B cell (primary cell): ENCODE data around the gene CYP27A1. TPM values are rescaled to one million over a fixed set of nuclear protein-coding genes. Genes with fewer than 3 reads are reported as not detected.

Source experiments
- ATAC-seq: fragments of 200-7000 bp; cut with Tn5 transposase; one replicate; pipeline ENCODE4 v1.10.0; 2021; ENCODE audit warnings: low read depth, mild to moderate bottlenecking, moderate number of reproducible peaks, moderate library complexity
- CTCF ChIA-PET: fragments of 350-600 bp; sonication (Branson Sonifier 250); formaldehyde crosslinking; loops from one replicate; lab custom pipeline; 2021; ENCODE audit warnings: antibody characterized with exemption, inconsistent platforms; lab: Charles Lee
- POLR2A ChIA-PET: fragments of 350-600 bp; sonication (Branson Sonifier 250); formaldehyde crosslinking; loops from one replicate; lab custom pipeline; 2021; ENCODE audit warnings: antibody characterized with exemption; lab: Charles Lee
- DNase-seq: peaks from one replicate; pipeline ENCODE4 v3.0.0; 2013
- H2AFZ ChIP-seq: 2 replicates; pipeline ENCODE4 v1.6.1; 2012; ENCODE audit warnings: mild to moderate bottlenecking, low read depth, low read length; ENCODE audit not compliant: insufficient read depth, poor library complexity, severe bottlenecking
- H3K27ac ChIP-seq, 2 donors: 1 replicate in 1 of 2; 2 replicates in 1 of 2; pipeline ENCODE4 v1.5.1; 2012 to 2013; ENCODE audit warnings: low read length in 2 of 2, mild to moderate bottlenecking in 2 of 2, moderate library complexity in 1 of 2
- H3K27me3 ChIP-seq, 4 experiments: fragments of 200-600 bp in 1 of 4; sonication (generic) in 1 of 4; replicated peaks in 1 of 4; 1 replicate in 2 of 4; 2 replicates in 2 of 4; pipeline versions ENCODE4 v1.6.1 to v1.7.0; 2013 to 2016; ENCODE audit warnings: low read length in 3 of 4, mild to moderate bottlenecking in 2 of 4, mixed read lengths in 1 of 4, moderate library complexity in 1 of 4; ENCODE audit not compliant: insufficient read depth in 4 of 4, control insufficient read depth in 3 of 4; ENCODE audit errors: control extremely low read depth in 1 of 4
- H3K36me3 ChIP-seq, 2 experiments: replicated peaks in 1 of 2; 1 replicate in 1 of 2; 2 replicates in 1 of 2; pipeline versions ENCODE4 v1.6.1 to v1.7.1; 2013; ENCODE audit warnings: low read length in 1 of 2; ENCODE audit not compliant: insufficient read depth in 2 of 2, control insufficient read depth in 1 of 2; ENCODE audit errors: control extremely low read depth in 1 of 2, extremely low read depth in 1 of 2
- H3K4me1 ChIP-seq, 2 donors: fragments of 200-600 bp in 1 of 2; sonication (generic) in 1 of 2; 1 replicate in 1 of 2; 2 replicates in 1 of 2; pipeline versions ENCODE4 v1.5.1 to v1.6.1; 2013 to 2017; ENCODE audit warnings: low read length in 2 of 2; ENCODE audit not compliant: control insufficient read depth in 2 of 2, insufficient read depth in 2 of 2
- H3K4me2 ChIP-seq: replicated peaks from 2 replicates; pipeline ENCODE3; 2012; ENCODE audit warnings: mild to moderate bottlenecking, low read depth, low read length; ENCODE audit not compliant: poor library complexity, severe bottlenecking
- H3K4me3 ChIP-seq, 5 experiments: fragments of 200-600 bp in 1 of 5; sonication (generic) in 1 of 5; 1 replicate in 3 of 5; 2 replicates in 2 of 5; pipeline versions ENCODE4 v1.5.1 to v1.7.0; 2011 to 2016; ENCODE audit warnings: low read length in 4 of 5, mild to moderate bottlenecking in 4 of 5, low read depth in 2 of 5, control low read depth in 1 of 5, moderate library complexity in 1 of 5; ENCODE audit not compliant: insufficient read depth in 1 of 5; ENCODE audit errors: control extremely low read depth in 1 of 5, extremely low read depth in 1 of 5
- H3K79me2 ChIP-seq: fragments of 200-600 bp; sonication (generic); one replicate; pipeline ENCODE4 v1.6.0; 2016; ENCODE audit warnings: low read length; ENCODE audit not compliant: control insufficient read depth, insufficient read depth
- H3K9ac ChIP-seq: fragments of 200-600 bp; sonication (generic); 2 replicates; pipeline ENCODE4 v1.6.1; 2017; ENCODE audit warnings: mild to moderate bottlenecking, low read length, moderate library complexity
- H3K9me3 ChIP-seq, 3 donors: one replicate each; pipeline versions ENCODE4 v1.6.1 to v1.7.1; 2013; ENCODE audit warnings: low read length in 2 of 3; ENCODE audit not compliant: control insufficient read depth in 2 of 3, insufficient read depth in 1 of 3; ENCODE audit errors: control extremely low read depth in 1 of 3
- H4K20me1 ChIP-seq: 2 replicates; pipeline ENCODE4 v1.6.0; 2012; ENCODE audit warnings: mild to moderate bottlenecking, low read length; ENCODE audit not compliant: insufficient read depth, control insufficient read depth, poor library complexity, severe bottlenecking
- H3K27ac Mint-ChIP-seq: one replicate; pipeline ENCODE4 v1.8.0; 2021; ENCODE audit warnings: mixed read lengths
- H3K27me3 Mint-ChIP-seq: one replicate; pipeline ENCODE4 v1.8.0; 2021; ENCODE audit warnings: mixed read lengths
- H3K4me1 Mint-ChIP-seq: one replicate; pipeline ENCODE4 v1.8.0; 2021; ENCODE audit warnings: mixed read lengths
- H3K4me3 Mint-ChIP-seq: one replicate; pipeline ENCODE4 v1.8.0; 2021; ENCODE audit warnings: mixed read lengths
- H3K9me3 Mint-ChIP-seq: one replicate; pipeline ENCODE4 v1.8.0; 2022; ENCODE audit warnings: mixed read lengths; ENCODE audit not compliant: insufficient read depth
- EZH2 ChIP-seq: IDR thresholded peaks from 2 replicates; pipeline ENCODE4 v1.6.1; 2012; ENCODE audit warnings: borderline replicate concordance, low read depth, mild to moderate bottlenecking, moderate library complexity, low read length; ENCODE audit not compliant: insufficient read depth, poor library complexity, severe bottlenecking
- WGBS: methylation state at CpG from one replicate; pipeline ENCODE4 v1.1.5; 2013; ENCODE audit warnings: missing lambda C conversion rate; ENCODE audit not compliant: insufficient coverage; 5-methylcytosine and 5-hydroxymethylcytosine counted together
- intact Hi-C: fragments of 100-400 bp; cut with micrococcal nuclease; formaldehyde crosslinking; loops from one replicate; pipeline ENCODE4 v1.10.0; 2022
- polyA plus RNA-seq: library from polyadenylated mRNA; depleted of rRNA; stranded (reverse); fragments of >200 nt; gene quantifications from 2 replicates; pipeline ENCODE4 v1.2.3, GENCODE V29; 2012
- total RNA-seq, 2 donors: library from RNA; stranded (reverse); fragments of 120-200 nt in 1 of 2; gene quantifications; 1 replicate in 1 of 2; 2 replicates in 1 of 2; pipeline versions ENCODE4 v1.2.3 to v1.2.4, GENCODE V29; 2013 to 2022
- TF ChIP-seq, protein P1 (sequence below): fragments of 200-600 bp; IDR thresholded peaks from one replicate; pipeline ENCODE4 v1.8.0; 2022; ENCODE audit warnings: antibody characterized with exemption, mild to moderate bottlenecking

The CYP27A1 gene
- total and polyA plus RNA-seq, 2 donors (not counting 1 experiment from before 2014, with no cell fraction given): 0.39 to 1.1 TPM

DNA sequence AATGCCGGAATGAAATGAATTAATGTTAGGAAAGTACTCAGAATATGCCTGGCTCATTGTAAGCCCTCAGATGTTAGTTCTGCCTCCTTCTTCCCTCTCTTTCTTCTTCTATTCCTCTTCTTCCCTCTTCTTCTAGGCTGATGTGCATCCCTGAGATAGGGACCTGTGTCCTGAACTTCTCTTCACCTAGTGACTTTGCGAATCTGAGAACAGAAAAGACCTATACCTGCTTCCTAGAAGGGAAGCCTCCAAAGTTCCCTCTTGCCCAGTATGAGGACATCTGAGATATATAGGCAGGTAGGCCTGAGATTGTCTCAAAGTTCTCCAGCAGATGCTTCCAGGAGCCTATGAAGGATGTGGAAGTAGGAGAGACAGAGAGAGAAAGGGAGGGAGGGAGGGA is 8.1 kb upstream of the CYP27A1 start:
- intact Hi-C loops: no loop called here
- H4K20me1 ChIP-seq: no peaks in the 10 kb centered on the region
- no peak overlapping the region for H3K27ac ChIP-seq
- TF ChIP-seq EZH2: no peak
- TF ChIP-seq, protein P1, sequence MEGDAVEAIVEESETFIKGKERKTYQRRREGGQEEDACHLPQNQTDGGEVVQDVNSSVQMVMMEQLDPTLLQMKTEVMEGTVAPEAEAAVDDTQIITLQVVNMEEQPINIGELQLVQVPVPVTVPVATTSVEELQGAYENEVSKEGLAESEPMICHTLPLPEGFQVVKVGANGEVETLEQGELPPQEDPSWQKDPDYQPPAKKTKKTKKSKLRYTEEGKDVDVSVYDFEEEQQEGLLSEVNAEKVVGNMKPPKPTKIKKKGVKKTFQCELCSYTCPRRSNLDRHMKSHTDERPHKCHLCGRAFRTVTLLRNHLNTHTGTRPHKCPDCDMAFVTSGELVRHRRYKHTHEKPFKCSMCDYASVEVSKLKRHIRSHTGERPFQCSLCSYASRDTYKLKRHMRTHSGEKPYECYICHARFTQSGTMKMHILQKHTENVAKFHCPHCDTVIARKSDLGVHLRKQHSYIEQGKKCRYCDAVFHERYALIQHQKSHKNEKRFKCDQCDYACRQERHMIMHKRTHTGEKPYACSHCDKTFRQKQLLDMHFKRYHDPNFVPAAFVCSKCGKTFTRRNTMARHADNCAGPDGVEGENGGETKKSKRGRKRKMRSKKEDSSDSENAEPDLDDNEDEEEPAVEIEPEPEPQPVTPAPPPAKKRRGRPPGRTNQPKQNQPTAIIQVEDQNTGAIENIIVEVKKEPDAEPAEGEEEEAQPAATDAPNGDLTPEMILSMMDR: no peak
- Mint-ChIP-seq H3K4me1 (no peaks in the 10 kb centered on the region), H3K27ac (no peak overlapping the region), H3K9me3 (peaks cover 14% of the 10 kb centered on the region), H3K27me3 (peaks cover 11% of the 10 kb centered on the region), H3K4me3 (no peak overlapping the region)
- WGBS: no CpG with 5 or more reads among the region's 2 CpGs
- H3K79me2 ChIP-seq: no peaks in the 10 kb centered on the region
- no peaks in the 10 kb centered on the region for H3K4me1 ChIP-seq
- H3K36me3 ChIP-seq: no peaks in the 10 kb centered on the region
- ATAC-seq: no peak
- no peak overlapping the region for H2AFZ ChIP-seq
- H3K4me2 ChIP-seq: no peak overlapping the region
- DNase-seq: no peak
- no peak overlapping the region for H3K4me3 ChIP-seq
- no peaks in the 10 kb centered on the region for H3K27me3 ChIP-seq
- peaks cover 0 to 24% (median 9%) of the 10 kb centered on the region in 3 donors for H3K9me3 ChIP-seq
- ChIA-PET POLR2A (no interaction called here), CTCF (no interaction called here)
- no peak overlapping the region for H3K9ac ChIP-seq

DNA sequence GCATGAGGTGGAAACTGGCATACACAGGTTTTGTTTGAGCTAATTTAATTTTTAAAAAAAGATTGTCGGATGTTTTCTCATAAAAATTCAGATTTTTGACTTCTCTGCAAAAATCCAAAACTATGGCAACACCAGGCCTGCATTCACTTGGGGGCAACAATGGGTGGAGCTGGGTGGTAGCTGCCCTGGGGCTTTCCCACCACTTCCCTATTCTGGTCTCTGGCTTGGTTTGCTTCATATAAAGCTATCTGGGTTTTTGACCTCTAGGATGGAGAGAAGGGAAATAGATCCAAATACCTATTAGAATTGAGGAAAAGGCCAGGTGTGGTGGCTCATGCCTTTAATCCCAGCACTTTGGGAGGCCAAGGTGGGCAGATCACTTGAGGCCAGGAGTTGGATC is 5.5 kb upstream of the CYP27A1 start:
- Histone ChIP-seq H3K9me3 (peaks cover 0 to 24% (median 9%) of the 10 kb centered on the region in 3 donors), H3K9ac (no peak overlapping the region), H3K4me3 (no peak overlapping the region), H4K20me1 (no peaks in the 10 kb centered on the region), H3K4me2 (no peak overlapping the region), H3K79me2 (no peaks in the 10 kb centered on the region), H3K4me1 (peaks cover under 1 to 4% of the 10 kb centered on the region in 2 donors), H3K36me3 (no peaks in the 10 kb centered on the region), H2AFZ (no peak overlapping the region), H3K27me3 (peaks cover 0 to 11% (median 10%) of the 10 kb centered on the region in 4 experiments), H3K27ac (no peak overlapping the region)
- Mint-ChIP-seq H3K4me1 (peaks cover 4% of the 10 kb centered on the region), H3K27me3 (peaks cover 35% of the 10 kb centered on the region), H3K9me3 (peaks cover 14% of the 10 kb centered on the region), H3K27ac (no peak overlapping the region), H3K4me3 (no peak overlapping the region)
- TF ChIP-seq, protein P1: no peak
- no peak for TF ChIP-seq EZH2
- intact Hi-C loops: no loop called here
- ChIA-PET POLR2A (no interaction called here), CTCF (no interaction called here)
- DNase-seq: no peak
- ATAC-seq: no peak
- WGBS: no CpG with 5 or more reads among the region's 1 CpG
